ENCODE data around the gene SLC9A3. TPM values are rescaled to one million over a fixed set of nuclear protein-coding genes. Genes with fewer than 3 reads are reported as not detected.

Gene SLC9A3
- total RNA-seq, 2 donors from 2014 or later, result 4.3 to 5.3 TPM

- no peak for DNase-seq (ENCODE audit: low spot score)
- Histone ChIP-seq H3K27ac (no peak overlapping the region), H3K9me3 (no peaks in the 10 kb centered on the region), H3K4me3 (no peak overlapping the region), H3K4me1 (replicated peaks) (no peaks in the 10 kb centered on the region), H3K27me3 (replicated peaks; ENCODE audit: insufficient read depth) (peaks cover 7% of the 10 kb centered on the region), H3K36me3 (no peaks in the 10 kb centered on the region)
- no peak for TF ChIP-seq POLR2A (IDR thresholded peaks at IDR 0.05)
- TF ChIP-seq POLR2AphosphoS5 (IDR thresholded peaks at IDR 0.05), result no peak
- no peak for TF ChIP-seq CTCF (IDR thresholded peaks at IDR 0.05)
- intact Hi-C loops (cut with DNase I), result no loop called here
- WGBS, result 88% methylated on average over 6 of the region's 6 CpGs
Measured at GRCh38 chr5:551406-551805, 27.2 kb upstream of the SLC9A3 start.

GRCh38 chr5:549229-549628 is 25.0 kb upstream of the SLC9A3 start:
- intact Hi-C loops (cut with DNase I), result no loop called here
- Histone ChIP-seq H3K4me3 (no peak overlapping the region), H3K4me1 (replicated peaks) (no peaks in the 10 kb centered on the region), H3K27ac (no peak overlapping the region), H3K36me3 (no peaks in the 10 kb centered on the region), H3K9me3 (no peaks in the 10 kb centered on the region), H3K27me3 (replicated peaks; ENCODE audit: insufficient read depth) (peaks cover 7% of the 10 kb centered on the region)
- no peak for TF ChIP-seq POLR2AphosphoS5 (IDR thresholded peaks at IDR 0.05)
- no peak for TF ChIP-seq POLR2A (IDR thresholded peaks at IDR 0.05)
- TF ChIP-seq CTCF (IDR thresholded peaks at IDR 0.05), result no peak
- WGBS, result 87% methylated on average over 2 of the region's 2 CpGs
- no peak for DNase-seq (ENCODE audit: low spot score)

GRCh38 chr5:548256-548655 is 24.0 kb upstream of the SLC9A3 start:
- TF ChIP-seq POLR2AphosphoS5 (IDR thresholded peaks at IDR 0.05) (no peak), CTCF (IDR thresholded peaks at IDR 0.05) (no peak)
- WGBS, result 53% methylated on average over 10 of the region's 10 CpGs
- H3K9me3 ChIP-seq, result no peaks in the 10 kb centered on the region
- peaks cover 7% of the 10 kb centered on the region for H3K27me3 ChIP-seq (replicated peaks; ENCODE audit: insufficient read depth)
- intact Hi-C loops (cut with DNase I), result no loop called here
- DNase-seq (ENCODE audit: low spot score), result no peak
- no peaks in the 10 kb centered on the region for H3K36me3 ChIP-seq
- H3K27ac ChIP-seq, result no peak overlapping the region
- no peaks in the 10 kb centered on the region for H3K4me1 ChIP-seq (replicated peaks)
- H3K4me3 ChIP-seq, result no peak overlapping the region

GRCh38 chr5:547086-547924 is 23.1 kb upstream of the SLC9A3 start:
- Histone ChIP-seq H3K9me3 (no peaks in the 10 kb centered on the region), H3K27me3 (replicated peaks; ENCODE audit: insufficient read depth) (peaks cover 7% of the 10 kb centered on the region), H3K4me1 (replicated peaks) (no peaks in the 10 kb centered on the region), H3K4me3 (no peak overlapping the region), H3K36me3 (no peaks in the 10 kb centered on the region), H3K27ac (no peak overlapping the region)
- no peak for DNase-seq (ENCODE audit: low spot score)
- intact Hi-C loops (cut with DNase I), result no loop called here
- 64% methylated on average over 16 of the region's 22 CpGs for WGBS
- TF ChIP-seq POLR2A (IDR thresholded peaks at IDR 0.05) (no peak), POLR2AphosphoS5 (IDR thresholded peaks at IDR 0.05) (no peak), CTCF (IDR thresholded peaks at IDR 0.05) (no peak)

GRCh38 chr5:546376-546908 is 22.2 kb upstream of the SLC9A3 start:
- WGBS, result 85% methylated on average over 14 of the region's 14 CpGs
- H3K4me1 ChIP-seq (replicated peaks), result no peaks in the 10 kb centered on the region
- no peak overlapping the region for H3K4me3 ChIP-seq
- H3K27me3 ChIP-seq (replicated peaks; ENCODE audit: insufficient read depth), result peaks cover 7% of the 10 kb centered on the region
- no peak overlapping the region for H3K27ac ChIP-seq
- DNase-seq (ENCODE audit: low spot score), result no peak
- no peak for TF ChIP-seq POLR2A (IDR thresholded peaks at IDR 0.05)
- intact Hi-C loops (cut with DNase I), result no loop called here
- no peaks in the 10 kb centered on the region for H3K9me3 ChIP-seq
- no peaks in the 10 kb centered on the region for H3K36me3 ChIP-seq

Measured in prostate gland (tissue), 2 donors.